RCC 7860 (cell line): ENCODE measurements around the gene PSMB7.
A peak's percentile ranks its signal among the peaks of the same experiment; 100 is the strongest.

ENCODE experiments used
- DNase-seq: peaks from one replicate; pipeline ENCODE4 v3.0.0-alpha.2; 2015; ENCODE audit warnings: low spot score
- FAIRE-seq: peaks from 2 replicates; lab custom pipeline; 2012; peaks lifted over from hg19 to GRCh38; lab: Jason Lieb, UNC

The PSMB7 gene

GRCh38 chr9:124411514-124412227 is 3.6 kb downstream of the PSMB7 start:
- peak; percentile 46 for DNase-seq
- FAIRE-seq: peak; percentile 77

- peak; percentile 57 for FAIRE-seq
- no peak for DNase-seq
Observed at GRCh38 chr9:124410321-124410913, 4.8 kb downstream of the PSMB7 start.

GRCh38 chr9:124409410-124409809 is 5.8 kb downstream of the PSMB7 start:
- DNase-seq: no peak
- no peak for FAIRE-seq

- DNase-seq (no peak), FAIRE-seq (no peak)
Observed at GRCh38 chr9:124403246-124403645, 12.0 kb downstream of the PSMB7 start.

- FAIRE-seq (no peak), DNase-seq (no peak)
Observed at GRCh38 chr9:124399968-124400940, 15.0 kb downstream of the PSMB7 start.

- FAIRE-seq (no peak), DNase-seq (no peak)
Observed at GRCh38 chr9:124399323-124399967, 15.8 kb downstream of the PSMB7 start.

- DNase-seq (no peak), FAIRE-seq (no peak)
Observed at GRCh38 chr9:124398191-124398935, 16.9 kb downstream of the PSMB7 start.

- DNase-seq (no peak), FAIRE-seq (no peak)
Observed at GRCh38 chr9:124395826-124396225, 19.4 kb downstream of the PSMB7 start.

GRCh38 chr9:124394596-124394995 is 20.6 kb downstream of the PSMB7 start:
- DNase-seq (no peak), FAIRE-seq (no peak)

- DNase-seq (no peak), FAIRE-seq (no peak)
Observed at GRCh38 chr9:124394167-124394566, 21.1 kb downstream of the PSMB7 start.

- DNase-seq (peak; percentile 99), FAIRE-seq (peak; percentile 95)
Observed at GRCh38 chr9:124392871-124393460, 22.3 kb downstream of the PSMB7 start.

- peak; percentile 48 for DNase-seq
- FAIRE-seq: no peak
Observed at GRCh38 chr9:124392254-124392870, 22.9 kb downstream of the PSMB7 start.

GRCh38 chr9:124390794-124391658 is 24.2 kb downstream of the PSMB7 start:
- FAIRE-seq: no peak

GRCh38 chr9:124389146-124389939 is 25.9 kb downstream of the PSMB7 start:
- FAIRE-seq (no peak), DNase-seq (no peak)

More at GRCh38 chr9:124390794-124391658, 24.2 kb downstream of the PSMB7 start:
- no peak for DNase-seq

- FAIRE-seq (no peak), DNase-seq (no peak)
Observed at GRCh38 chr9:124388275-124389048, 26.8 kb downstream of the PSMB7 start.

- FAIRE-seq (no peak), DNase-seq (no peak)
Observed at GRCh38 chr9:124386201-124386600, 29.0 kb downstream of the PSMB7 start.

GRCh38 chr9:124385623-124386022 is 29.6 kb downstream of the PSMB7 start:
- no peak for FAIRE-seq
- DNase-seq: no peak
